ENCODE measurements around the gene ZFPM1. TPM values are rescaled to one million over a fixed set of nuclear protein-coding genes. Genes with fewer than 3 reads are reported as not detected.

Gene ZFPM1
- total RNA-seq, 1 experiment from 2014 or later = 0.75 TPM

GRCh38 chr16:88421301-88421700 is 31.8 kb upstream of the ZFPM1 start:
- Histone ChIP-seq H3K27me3 (ENCODE audit: low read length) (no peaks in the 10 kb centered on the region), H3K36me3 (ENCODE audit: insufficient read depth, low read length) (no peaks in the 10 kb centered on the region), H3K9me3 (ENCODE audit: low read length) (no peaks in the 10 kb centered on the region), H3K4me1 (ENCODE audit: low read length) (no peaks in the 10 kb centered on the region), H3K79me2 (ENCODE audit: low read length) (no peaks in the 10 kb centered on the region), H3K27ac (ENCODE audit: low read length) (no peak overlapping the region), H3K4me3 (ENCODE audit: low read length) (no peak overlapping the region), H4K20me1 (ENCODE audit: insufficient read depth, low read depth, low read length) (no peaks in the 10 kb centered on the region), H3K9ac (ENCODE audit: low read length) (no peak overlapping the region), H3K4me2 (ENCODE audit: low read depth, low read length, poor library complexity, severe bottlenecking) (no peak overlapping the region), H2AFZ (ENCODE audit: low read length) (no peak overlapping the region), H3K9me2 (replicated peaks; ENCODE audit: insufficient read depth, low read length) (no peaks in the 10 kb centered on the region)
- DNase-seq = no peak

- no peaks in the 10 kb centered on the region for H3K36me3 ChIP-seq (ENCODE audit: insufficient read depth, low read length)
- H3K4me1 ChIP-seq (ENCODE audit: low read length) = no peaks in the 10 kb centered on the region
- H3K4me3 ChIP-seq (ENCODE audit: low read length) = no peak overlapping the region
- H3K9me2 ChIP-seq (replicated peaks; ENCODE audit: insufficient read depth, low read length) = no peaks in the 10 kb centered on the region
- no peak overlapping the region for H3K4me2 ChIP-seq (ENCODE audit: low read depth, low read length, poor library complexity, severe bottlenecking)
- no peaks in the 10 kb centered on the region for H4K20me1 ChIP-seq (ENCODE audit: insufficient read depth, low read depth, low read length)
- H3K9me3 ChIP-seq (ENCODE audit: low read length) = no peaks in the 10 kb centered on the region
- no peaks in the 10 kb centered on the region for H3K27me3 ChIP-seq (ENCODE audit: low read length)
- no peak overlapping the region for H2AFZ ChIP-seq (ENCODE audit: low read length)
- no peak overlapping the region for H3K9ac ChIP-seq (ENCODE audit: low read length)
- H3K27ac ChIP-seq (ENCODE audit: low read length) = no peak overlapping the region
- DNase-seq = no peak
- H3K79me2 ChIP-seq (ENCODE audit: low read length) = no peaks in the 10 kb centered on the region
Measured at GRCh38 chr16:88421871-88422433, 31.1 kb upstream of the ZFPM1 start.

DNA sequence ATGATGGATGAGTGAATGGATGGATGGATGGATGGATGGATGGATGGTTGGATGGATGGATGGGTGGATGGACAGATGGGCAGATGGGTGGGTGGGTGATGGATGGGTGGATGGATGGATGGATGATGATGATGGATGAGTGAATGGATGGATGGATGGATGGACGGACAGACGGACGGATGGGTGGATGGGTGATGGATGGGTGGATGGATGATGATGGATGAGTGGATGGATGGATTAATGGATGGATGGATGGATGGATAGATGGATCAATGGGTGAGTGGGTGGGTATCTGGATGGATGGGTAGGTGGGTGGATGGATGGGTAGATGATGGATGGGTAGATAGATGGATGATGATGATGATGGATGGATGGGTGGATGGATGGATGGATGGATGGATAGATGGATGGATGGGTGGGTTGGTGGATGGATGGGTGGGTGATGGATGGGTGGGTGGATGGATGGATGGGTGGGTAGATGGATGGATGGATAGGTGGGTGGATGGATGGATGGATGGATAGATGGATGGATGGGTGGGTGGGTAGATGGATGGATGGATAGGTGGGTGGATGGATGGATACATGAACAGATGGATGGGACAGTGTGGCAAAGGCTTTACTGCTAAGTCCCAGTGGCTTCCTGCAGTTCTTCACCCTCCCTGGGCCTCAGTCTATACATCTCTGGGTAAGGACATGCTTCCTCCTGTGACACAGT is 30.2 kb upstream of the ZFPM1 start:
- no peaks in the 10 kb centered on the region for H3K9me2 ChIP-seq (replicated peaks; ENCODE audit: insufficient read depth, low read length)
- H3K27ac ChIP-seq (ENCODE audit: low read length) = no peak overlapping the region
- no peaks in the 10 kb centered on the region for H4K20me1 ChIP-seq (ENCODE audit: insufficient read depth, low read depth, low read length)
- no peak for DNase-seq
- no peaks in the 10 kb centered on the region for H3K9me3 ChIP-seq (ENCODE audit: low read length)
- no peaks in the 10 kb centered on the region for H3K4me1 ChIP-seq (ENCODE audit: low read length)
- no peak overlapping the region for H3K9ac ChIP-seq (ENCODE audit: low read length)
- no peaks in the 10 kb centered on the region for H3K79me2 ChIP-seq (ENCODE audit: low read length)
- no peaks in the 10 kb centered on the region for H3K36me3 ChIP-seq (ENCODE audit: insufficient read depth, low read length)
- H3K27me3 ChIP-seq (ENCODE audit: low read length) = no peaks in the 10 kb centered on the region
- no peak overlapping the region for H3K4me2 ChIP-seq (ENCODE audit: low read depth, low read length, poor library complexity, severe bottlenecking)
- H3K4me3 ChIP-seq (ENCODE audit: low read length) = no peak overlapping the region
- H2AFZ ChIP-seq (ENCODE audit: low read length) = no peak overlapping the region

- Histone ChIP-seq H2AFZ (ENCODE audit: low read length) (no peak overlapping the region), H4K20me1 (ENCODE audit: insufficient read depth, low read depth, low read length) (no peaks in the 10 kb centered on the region), H3K27ac (ENCODE audit: low read length) (no peak overlapping the region), H3K9me2 (replicated peaks; ENCODE audit: insufficient read depth, low read length) (no peaks in the 10 kb centered on the region), H3K4me3 (ENCODE audit: low read length) (no peak overlapping the region), H3K27me3 (ENCODE audit: low read length) (no peaks in the 10 kb centered on the region), H3K9me3 (ENCODE audit: low read length) (no peaks in the 10 kb centered on the region), H3K79me2 (ENCODE audit: low read length) (no peaks in the 10 kb centered on the region), H3K36me3 (ENCODE audit: insufficient read depth, low read length) (no peaks in the 10 kb centered on the region), H3K9ac (ENCODE audit: low read length) (no peak overlapping the region), H3K4me1 (ENCODE audit: low read length) (no peaks in the 10 kb centered on the region), H3K4me2 (ENCODE audit: low read depth, low read length, poor library complexity, severe bottlenecking) (no peak overlapping the region)
- DNase-seq = no peak
Measured at GRCh38 chr16:88423448-88423850, 29.6 kb upstream of the ZFPM1 start.

DNA sequence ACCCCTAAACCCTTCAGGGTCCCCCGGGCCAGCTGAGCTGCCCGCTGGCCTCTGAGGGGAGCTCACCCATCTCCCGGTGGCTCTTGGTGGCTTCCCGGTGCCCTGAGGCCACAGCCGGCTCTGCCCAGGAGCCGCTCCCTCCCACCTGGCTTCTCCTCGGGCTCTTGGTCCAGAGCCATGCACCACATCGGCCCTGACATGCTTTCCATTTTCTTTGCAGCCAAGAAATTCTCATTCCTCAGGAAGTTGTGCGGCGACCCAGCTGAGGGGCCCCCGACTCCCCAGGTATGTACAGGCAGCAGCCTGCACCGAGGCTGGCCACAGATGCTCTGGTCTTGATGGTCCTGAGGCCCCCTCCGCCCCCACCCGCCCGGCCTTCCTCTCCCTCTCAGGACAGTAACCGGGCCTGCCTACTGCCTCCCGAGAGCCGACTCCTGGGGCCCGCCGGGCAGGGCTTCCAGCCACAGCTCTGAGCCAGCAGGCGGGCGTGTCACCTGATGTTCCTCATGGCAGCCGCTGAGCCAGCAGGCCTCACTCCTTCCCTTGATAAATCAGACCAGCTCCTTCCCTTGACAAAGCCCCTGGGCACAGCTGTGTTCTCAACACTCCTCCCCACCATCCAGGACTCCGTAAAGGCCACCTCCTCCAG is 28.4 kb upstream of the ZFPM1 start:
- Histone ChIP-seq H4K20me1 (ENCODE audit: insufficient read depth, low read depth, low read length) (no peaks in the 10 kb centered on the region), H3K27me3 (ENCODE audit: low read length) (no peaks in the 10 kb centered on the region), H3K4me1 (ENCODE audit: low read length) (no peaks in the 10 kb centered on the region), H3K4me3 (ENCODE audit: low read length) (no peak overlapping the region), H3K36me3 (ENCODE audit: insufficient read depth, low read length) (no peaks in the 10 kb centered on the region), H3K9ac (ENCODE audit: low read length) (no peak overlapping the region), H2AFZ (ENCODE audit: low read length) (no peak overlapping the region), H3K79me2 (ENCODE audit: low read length) (no peaks in the 10 kb centered on the region), H3K9me3 (ENCODE audit: low read length) (no peaks in the 10 kb centered on the region), H3K9me2 (replicated peaks; ENCODE audit: insufficient read depth, low read length) (no peaks in the 10 kb centered on the region), H3K27ac (ENCODE audit: low read length) (no peak overlapping the region), H3K4me2 (ENCODE audit: low read depth, low read length, poor library complexity, severe bottlenecking) (no peak overlapping the region)
- no peak for DNase-seq

GRCh38 chr16:88426018-88426417 is 27.1 kb upstream of the ZFPM1 start:
- Histone ChIP-seq H3K27me3 (ENCODE audit: low read length) (no peaks in the 10 kb centered on the region), H3K4me2 (ENCODE audit: low read depth, low read length, poor library complexity, severe bottlenecking) (no peak overlapping the region), H3K4me1 (ENCODE audit: low read length) (no peaks in the 10 kb centered on the region), H3K4me3 (ENCODE audit: low read length) (no peak overlapping the region), H3K9ac (ENCODE audit: low read length) (no peak overlapping the region), H3K9me3 (ENCODE audit: low read length) (no peaks in the 10 kb centered on the region), H3K36me3 (ENCODE audit: insufficient read depth, low read length) (no peaks in the 10 kb centered on the region), H3K79me2 (ENCODE audit: low read length) (no peaks in the 10 kb centered on the region), H4K20me1 (ENCODE audit: insufficient read depth, low read depth, low read length) (no peaks in the 10 kb centered on the region), H3K9me2 (replicated peaks; ENCODE audit: insufficient read depth, low read length) (no peaks in the 10 kb centered on the region), H2AFZ (ENCODE audit: low read length) (no peak overlapping the region), H3K27ac (ENCODE audit: low read length) (no peak overlapping the region)
- no peak for DNase-seq

GRCh38 chr16:88427376-88427775 is 25.7 kb upstream of the ZFPM1 start:
- H4K20me1 ChIP-seq (ENCODE audit: insufficient read depth, low read depth, low read length) = no peaks in the 10 kb centered on the region
- no peaks in the 10 kb centered on the region for H3K79me2 ChIP-seq (ENCODE audit: low read length)
- no peaks in the 10 kb centered on the region for H3K4me1 ChIP-seq (ENCODE audit: low read length)
- no peak overlapping the region for H3K4me3 ChIP-seq (ENCODE audit: low read length)
- H3K36me3 ChIP-seq (ENCODE audit: insufficient read depth, low read length) = no peaks in the 10 kb centered on the region
- no peaks in the 10 kb centered on the region for H3K9me2 ChIP-seq (replicated peaks; ENCODE audit: insufficient read depth, low read length)
- H3K27me3 ChIP-seq (ENCODE audit: low read length) = no peaks in the 10 kb centered on the region
- H3K4me2 ChIP-seq (ENCODE audit: low read depth, low read length, poor library complexity, severe bottlenecking) = no peak overlapping the region
- no peak overlapping the region for H3K9ac ChIP-seq (ENCODE audit: low read length)
- DNase-seq = no peak
- H3K27ac ChIP-seq (ENCODE audit: low read length) = no peak overlapping the region
- H2AFZ ChIP-seq (ENCODE audit: low read length) = no peak overlapping the region
- H3K9me3 ChIP-seq (ENCODE audit: low read length) = no peaks in the 10 kb centered on the region

DNA sequence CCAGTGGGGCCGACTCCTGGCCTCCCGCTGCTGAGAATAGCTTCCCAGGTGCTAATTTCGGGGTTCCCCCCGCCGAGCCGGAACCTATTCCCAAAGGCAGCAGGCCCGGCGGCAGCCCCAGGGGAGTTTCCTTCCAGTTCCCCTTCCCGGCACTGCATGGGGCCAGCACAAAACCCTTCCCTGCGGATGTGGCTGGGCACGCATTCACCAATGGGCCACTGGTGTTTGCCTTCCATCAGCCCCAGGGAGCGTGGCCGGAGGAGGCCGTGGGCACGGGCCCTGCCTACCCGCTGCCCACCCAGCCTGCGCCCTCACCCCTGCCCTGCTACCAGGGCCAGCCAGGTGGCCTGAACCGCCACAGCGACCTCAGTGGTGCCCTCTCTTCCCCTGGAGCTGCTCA is 24.9 kb upstream of the ZFPM1 start:
- Histone ChIP-seq H3K36me3 (ENCODE audit: insufficient read depth, low read length) (no peaks in the 10 kb centered on the region), H3K27me3 (ENCODE audit: low read length) (no peaks in the 10 kb centered on the region), H2AFZ (ENCODE audit: low read length) (no peak overlapping the region), H3K9me2 (replicated peaks; ENCODE audit: insufficient read depth, low read length) (no peaks in the 10 kb centered on the region), H3K79me2 (ENCODE audit: low read length) (no peaks in the 10 kb centered on the region), H3K4me3 (ENCODE audit: low read length) (no peak overlapping the region), H4K20me1 (ENCODE audit: insufficient read depth, low read depth, low read length) (no peaks in the 10 kb centered on the region), H3K4me1 (ENCODE audit: low read length) (no peaks in the 10 kb centered on the region), H3K9ac (ENCODE audit: low read length) (no peak overlapping the region), H3K9me3 (ENCODE audit: low read length) (no peaks in the 10 kb centered on the region), H3K27ac (ENCODE audit: low read length) (no peak overlapping the region), H3K4me2 (ENCODE audit: low read depth, low read length, poor library complexity, severe bottlenecking) (no peak overlapping the region)
- DNase-seq = no peak

Data from Karpas-422 (cell line).